ENCODE results near the gene LSM14A.
"Not testable (repeated sequence)": the region's sequence is repeated elsewhere in the genome, so short reads cannot be mapped to it uniquely, and the experiment has no call there.

DNA sequence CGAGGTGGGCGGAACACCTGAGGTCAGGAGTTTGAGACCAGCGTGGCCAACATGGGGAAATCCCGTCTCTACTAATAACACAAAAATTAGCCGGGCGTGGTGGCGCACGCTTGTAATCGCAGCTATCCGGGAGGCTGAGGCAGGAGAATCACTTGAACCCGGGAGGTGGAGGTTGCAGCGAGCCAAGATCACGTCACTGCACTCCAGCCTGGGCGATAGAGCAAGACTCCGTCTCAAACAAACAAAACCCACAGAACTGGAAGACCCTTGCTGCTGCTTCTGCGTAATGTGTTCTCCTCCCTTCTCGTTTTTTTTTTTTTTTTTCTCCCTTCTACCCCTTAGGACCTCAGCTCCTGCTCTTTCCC lies 81.4 kb downstream of the LSM14A start:
- TF ChIP-seq, protein P1, sequence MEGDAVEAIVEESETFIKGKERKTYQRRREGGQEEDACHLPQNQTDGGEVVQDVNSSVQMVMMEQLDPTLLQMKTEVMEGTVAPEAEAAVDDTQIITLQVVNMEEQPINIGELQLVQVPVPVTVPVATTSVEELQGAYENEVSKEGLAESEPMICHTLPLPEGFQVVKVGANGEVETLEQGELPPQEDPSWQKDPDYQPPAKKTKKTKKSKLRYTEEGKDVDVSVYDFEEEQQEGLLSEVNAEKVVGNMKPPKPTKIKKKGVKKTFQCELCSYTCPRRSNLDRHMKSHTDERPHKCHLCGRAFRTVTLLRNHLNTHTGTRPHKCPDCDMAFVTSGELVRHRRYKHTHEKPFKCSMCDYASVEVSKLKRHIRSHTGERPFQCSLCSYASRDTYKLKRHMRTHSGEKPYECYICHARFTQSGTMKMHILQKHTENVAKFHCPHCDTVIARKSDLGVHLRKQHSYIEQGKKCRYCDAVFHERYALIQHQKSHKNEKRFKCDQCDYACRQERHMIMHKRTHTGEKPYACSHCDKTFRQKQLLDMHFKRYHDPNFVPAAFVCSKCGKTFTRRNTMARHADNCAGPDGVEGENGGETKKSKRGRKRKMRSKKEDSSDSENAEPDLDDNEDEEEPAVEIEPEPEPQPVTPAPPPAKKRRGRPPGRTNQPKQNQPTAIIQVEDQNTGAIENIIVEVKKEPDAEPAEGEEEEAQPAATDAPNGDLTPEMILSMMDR (conservative IDR thresholded peaks at IDR 0.05; ENCODE audit: low read depth, low read length) = not testable (repeated sequence)
- TF ChIP-seq EZH2phosphoT487 (IDR thresholded peaks at IDR 0.05; ENCODE audit: borderline replicate concordance, low read length) = not testable (repeated sequence)

Data from PC-3 (cell line).